ENCODE measurements around the gene TRIM59. TPM values are rescaled to one million over a fixed set of nuclear protein-coding genes. Genes with fewer than 3 reads are reported as not detected.

TRIM59 gene
- total RNA-seq, 4 donors from 2014 or later = 0.13 to 0.55 (median 0.46) TPM

DNA sequence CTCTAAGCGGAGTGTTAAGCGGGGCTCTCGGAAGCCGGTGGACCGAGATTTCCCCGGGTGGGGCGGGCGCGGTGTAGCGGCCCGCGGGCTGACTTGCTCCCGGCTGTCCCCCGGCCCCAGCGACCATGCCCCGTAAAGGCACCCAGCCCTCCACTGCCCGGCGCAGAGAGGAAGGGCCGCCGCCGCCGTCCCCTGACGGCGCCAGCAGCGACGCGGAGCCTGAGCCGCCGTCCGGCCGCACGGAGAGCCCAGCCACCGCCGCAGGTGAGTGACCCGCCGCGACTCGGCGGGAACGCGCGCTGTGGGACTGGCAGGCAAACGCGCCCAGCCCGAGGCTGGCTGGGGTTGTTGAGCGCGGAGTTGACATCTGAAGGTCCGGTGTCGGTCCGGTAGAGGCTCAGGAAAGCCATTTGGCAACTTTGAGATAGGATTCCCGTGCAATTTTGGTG lies 48.9 kb downstream of the TRIM59 start:
- Histone ChIP-seq H3K36me3 (no peaks in the 10 kb centered on the region), H3K9me3 (no peaks in the 10 kb centered on the region), H3K4me1 (peaks cover 20 to 28% of the 10 kb centered on the region in 2 donors), H3K27me3 (no peaks in the 10 kb centered on the region), H3K4me3 (peak overlapping the region; percentile 51 to 88 (median 80)), H3K27ac (peak overlapping the region; percentile 82 to 87 (median 86))
- TF ChIP-seq, protein P1, sequence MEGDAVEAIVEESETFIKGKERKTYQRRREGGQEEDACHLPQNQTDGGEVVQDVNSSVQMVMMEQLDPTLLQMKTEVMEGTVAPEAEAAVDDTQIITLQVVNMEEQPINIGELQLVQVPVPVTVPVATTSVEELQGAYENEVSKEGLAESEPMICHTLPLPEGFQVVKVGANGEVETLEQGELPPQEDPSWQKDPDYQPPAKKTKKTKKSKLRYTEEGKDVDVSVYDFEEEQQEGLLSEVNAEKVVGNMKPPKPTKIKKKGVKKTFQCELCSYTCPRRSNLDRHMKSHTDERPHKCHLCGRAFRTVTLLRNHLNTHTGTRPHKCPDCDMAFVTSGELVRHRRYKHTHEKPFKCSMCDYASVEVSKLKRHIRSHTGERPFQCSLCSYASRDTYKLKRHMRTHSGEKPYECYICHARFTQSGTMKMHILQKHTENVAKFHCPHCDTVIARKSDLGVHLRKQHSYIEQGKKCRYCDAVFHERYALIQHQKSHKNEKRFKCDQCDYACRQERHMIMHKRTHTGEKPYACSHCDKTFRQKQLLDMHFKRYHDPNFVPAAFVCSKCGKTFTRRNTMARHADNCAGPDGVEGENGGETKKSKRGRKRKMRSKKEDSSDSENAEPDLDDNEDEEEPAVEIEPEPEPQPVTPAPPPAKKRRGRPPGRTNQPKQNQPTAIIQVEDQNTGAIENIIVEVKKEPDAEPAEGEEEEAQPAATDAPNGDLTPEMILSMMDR (IDR thresholded peaks at IDR 0.05 in 4 of 5, conservative IDR thresholded peaks at IDR 0.05 in 1 of 5) = no peak
- no peak for TF ChIP-seq POLR2A (IDR thresholded peaks at IDR 0.05)
- ATAC-seq (no peak), DNase-seq (no peak)
- in situ Hi-C loops (cut with MboI; ENCODE audit: low sequenced_read_pairs in 4 of 4) (loop anchor here in 1 of 4 donors (25.0 kb wide), 1 partner anchor 363 kb away; no protein-coding TSS in a partner anchor), intact Hi-C loops (cut with DNase I; ENCODE audit: low total_unique reads) (no loop called here)

DNA sequence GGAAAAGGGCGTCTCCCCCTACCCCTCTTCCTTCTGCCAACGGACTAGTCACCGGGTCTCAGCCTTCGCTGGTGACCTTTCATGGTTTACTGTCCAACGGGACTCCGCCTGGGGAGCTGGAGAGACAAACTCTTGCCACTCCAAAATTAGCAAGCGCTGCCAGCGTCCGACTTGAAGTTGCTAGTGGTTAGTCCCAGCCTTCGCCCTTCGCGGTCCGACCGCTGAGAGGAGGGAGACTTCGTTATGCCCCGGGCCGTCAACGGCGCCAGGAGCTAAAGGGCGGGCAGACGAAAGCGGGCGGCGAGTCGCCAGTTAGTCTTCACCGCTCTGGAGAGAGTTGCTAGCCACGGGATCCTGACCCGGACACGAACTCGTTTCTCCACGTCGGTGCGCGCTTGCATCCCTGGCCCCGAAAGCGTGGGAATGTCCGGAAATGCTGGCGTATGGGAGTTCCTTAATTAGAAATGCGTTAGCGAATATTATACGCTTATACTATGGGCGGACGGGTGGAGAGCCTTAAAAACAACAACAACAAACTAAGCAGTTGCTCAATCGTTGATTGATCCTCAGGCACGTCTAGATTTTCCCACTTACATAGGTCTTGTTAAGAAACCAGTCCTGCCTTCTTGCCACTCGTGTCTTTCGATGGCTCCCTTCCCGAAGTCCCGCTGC lies 49.4 kb downstream of the TRIM59 start:
- Histone ChIP-seq H3K4me1 (peaks cover 20 to 28% of the 10 kb centered on the region in 2 donors), H3K27me3 (no peaks in the 10 kb centered on the region), H3K36me3 (no peaks in the 10 kb centered on the region), H3K27ac (peak overlapping the region; percentile 82 to 87 (median 86)), H3K9me3 (no peaks in the 10 kb centered on the region), H3K4me3 (peak overlapping the region; percentile 51 to 88 (median 80))
- intact Hi-C loops (cut with DNase I; ENCODE audit: low total_unique reads) (no loop called here), in situ Hi-C loops (cut with MboI; ENCODE audit: low sequenced_read_pairs in 4 of 4) (loop anchor here in 1 of 4 donors (25.0 kb wide), 1 partner anchor 363 kb away; no protein-coding TSS in a partner anchor)
- peak; percentile 2 to 7 for ATAC-seq
- no peak for TF ChIP-seq POLR2A (IDR thresholded peaks at IDR 0.05)
- TF ChIP-seq, protein P1 (IDR thresholded peaks at IDR 0.05 in 4 of 5, conservative IDR thresholded peaks at IDR 0.05 in 1 of 5) = no peak
- DNase-seq = peak in 1 of 2 donors; percentile 17

DNA sequence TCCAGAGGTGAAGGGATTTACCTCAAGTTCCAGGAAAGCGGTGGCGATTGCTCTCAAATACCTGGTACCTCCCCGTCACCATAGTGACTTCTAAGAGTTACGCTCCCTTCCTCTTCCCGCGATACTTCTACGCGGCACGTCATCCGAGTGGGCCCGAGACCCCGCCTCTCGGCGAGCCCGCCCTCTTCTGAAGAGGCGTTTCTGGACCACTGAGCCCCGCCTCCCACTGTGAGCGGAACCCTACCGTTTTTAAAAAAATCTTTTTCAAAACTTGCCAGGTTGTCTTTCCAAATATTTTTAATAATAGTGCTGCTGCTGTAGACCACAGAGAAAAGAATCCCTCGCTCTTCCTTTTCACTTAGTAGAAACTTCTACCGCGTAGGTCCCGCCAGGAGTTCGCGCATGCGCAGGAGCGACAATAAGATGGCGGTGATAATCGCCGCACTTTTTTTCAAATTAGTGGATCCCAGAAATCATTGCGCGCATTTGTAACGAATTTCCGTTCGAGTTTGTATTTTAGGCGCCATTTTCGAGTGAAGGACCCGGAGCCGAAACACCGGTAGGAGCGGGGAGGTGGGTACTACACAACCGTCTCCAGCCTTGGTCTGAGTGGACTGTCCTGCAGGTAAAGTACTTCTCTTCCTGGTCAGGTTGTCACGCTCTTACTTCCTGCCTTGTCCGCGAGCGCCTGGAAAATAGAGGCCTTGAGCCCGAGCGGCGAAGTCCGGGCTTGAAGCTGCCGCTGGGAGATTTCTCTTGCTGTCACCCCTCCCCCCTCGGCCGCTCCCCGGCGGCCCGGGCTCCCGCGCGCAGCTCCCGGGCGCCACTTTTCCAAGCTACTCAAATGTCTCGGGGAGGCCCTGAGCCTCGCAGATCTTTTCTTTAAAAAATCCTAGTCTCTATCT lies 50.2 kb downstream of the TRIM59 start, which contains the start of the genes IFT80 and SMC4:
Gene IFT80, minus strand, starts transcription at position 101 of the 905 bp plus-strand sequence. CDS start 14,625 bp downstream, outside the sequence.
Gene SMC4, plus strand, starts transcription at position 526 of the 905 bp plus-strand sequence. CDS start 1,177 bp downstream, outside the sequence.
- ATAC-seq = peak; percentile 98
- Histone ChIP-seq H3K4me1 (peaks cover 20 to 28% of the 10 kb centered on the region in 2 donors), H3K27me3 (no peaks in the 10 kb centered on the region), H3K9me3 (no peaks in the 10 kb centered on the region), H3K36me3 (no peaks in the 10 kb centered on the region), H3K27ac (peak within 1 kb of the TSS; percentile 82 to 87 (median 86)), H3K4me3 (peak within 1 kb of the TSS; percentile 51 to 88 (median 80))
- peak; percentile 91 to 94 for DNase-seq
- in situ Hi-C loops (cut with MboI; ENCODE audit: low sequenced_read_pairs in 4 of 4) (loop anchor here in 2 of 4 donors (10.0 to 25.0 kb wide), 2 partner anchors 362 to 585 kb away; no protein-coding TSS in a partner anchor), intact Hi-C loops (cut with DNase I; ENCODE audit: low total_unique reads) (loop anchor here (2.0 to 10.0 kb wide), 3 partner anchors 165 to 1597 kb away; partner anchors contain the start of genes KPNA4, MFSD1 and NMD3)
- TF ChIP-seq, protein P1 (IDR thresholded peaks at IDR 0.05 in 4 of 5, conservative IDR thresholded peaks at IDR 0.05 in 1 of 5) = no peak
- peak; percentile 45 to 75 for TF ChIP-seq POLR2A (IDR thresholded peaks at IDR 0.05)

DNA sequence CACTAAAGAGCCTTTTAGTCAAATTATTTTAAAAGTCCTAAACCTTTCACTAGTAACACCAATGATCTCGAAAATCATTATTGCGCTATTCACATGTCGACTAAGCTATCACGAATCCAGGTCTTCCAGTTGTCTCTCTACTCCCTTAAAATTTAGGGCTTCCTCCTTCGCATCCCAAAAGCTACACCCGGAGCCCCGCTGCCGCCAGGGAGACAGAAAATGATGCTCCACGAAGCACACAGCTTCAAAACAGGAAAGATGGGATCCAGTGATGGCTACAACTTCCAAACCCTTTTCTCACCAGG lies 50.8 kb downstream of the TRIM59 start:
- DNase-seq (no peak), ATAC-seq (peak in 1 of 2 donors; percentile 11)
- Histone ChIP-seq H3K9me3 (no peaks in the 10 kb centered on the region), H3K36me3 (no peaks in the 10 kb centered on the region), H3K4me3 (peak overlapping the region; percentile 51 to 88 (median 80)), H3K27me3 (no peaks in the 10 kb centered on the region), H3K4me1 (peaks cover 20 to 28% of the 10 kb centered on the region in 2 donors), H3K27ac (peak overlapping the region; percentile 82 to 87 (median 86))
- in situ Hi-C loops (cut with MboI; ENCODE audit: low sequenced_read_pairs in 4 of 4) (loop anchor here in 1 of 4 donors (10.0 kb wide), 1 partner anchor 584 kb away; no protein-coding TSS in a partner anchor), intact Hi-C loops (cut with DNase I; ENCODE audit: low total_unique reads) (loop anchor here (2.0 to 10.0 kb wide), 3 partner anchors 166 to 1596 kb away; partner anchors contain the start of genes KPNA4, MFSD1 and NMD3)
- no peak for TF ChIP-seq POLR2A (IDR thresholded peaks at IDR 0.05)
- TF ChIP-seq, protein P1 (IDR thresholded peaks at IDR 0.05 in 4 of 5, conservative IDR thresholded peaks at IDR 0.05 in 1 of 5) = no peak

Data from gastrocnemius medialis (tissue), 4 donors.